Neural progenitor cell (in vitro differentiated cells): ENCODE results near the gene AK4. TPM values are rescaled to one million over a fixed set of nuclear protein-coding genes. Genes with fewer than 3 reads are reported as not detected.

Experiments used
- DNase-seq: peaks from one replicate; pipeline ENCODE4 v3.0.0-alpha.2; 2016; ENCODE audit warnings: low spot score
- H2AFZ ChIP-seq: fragments of 200-600 bp; sonication (generic); replicated peaks from 2 replicates; pipeline ENCODE4 v1.6.1; 2016; ENCODE audit warnings: antibody characterized with exemption
- H3F3A ChIP-seq: fragments of 200-600 bp; sonication (generic); 2 replicates; pipeline ENCODE4 v1.6.1; 2016; ENCODE audit warnings: antibody characterized with exemption, low read depth
- H3K27ac ChIP-seq: fragments of 200-600 bp; sonication (generic); 2 replicates; pipeline ENCODE4 v1.5.1; 2016; ENCODE audit warnings: mild to moderate bottlenecking
- H3K27me3 ChIP-seq: fragments of 200-600 bp; sonication (generic); 2 replicates; pipeline ENCODE4 v1.6.1; 2016; ENCODE audit warnings: mild to moderate bottlenecking, moderate library complexity
- H3K36me3 ChIP-seq: fragments of 200-600 bp; sonication (generic); 2 replicates; pipeline ENCODE4 v1.5.1; 2016
- H3K4me1 ChIP-seq: fragments of 200-600 bp; sonication (generic); 2 replicates; pipeline ENCODE4 v1.6.1; 2016; ENCODE audit warnings: mixed run types
- H3K4me2 ChIP-seq: fragments of 200-600 bp; sonication (generic); 2 replicates; pipeline ENCODE4 v1.6.1; 2016
- H3K4me3 ChIP-seq: fragments of 200-600 bp; sonication (generic); 2 replicates; pipeline ENCODE4 v1.5.1; 2016
- H3K79me2 ChIP-seq: fragments of 200-600 bp; sonication (generic); 2 replicates; pipeline ENCODE4 v1.6.1; 2016; ENCODE audit warnings: low read depth
- H3K9ac ChIP-seq: fragments of 200-600 bp; sonication (generic); 2 replicates; pipeline ENCODE4 v1.6.1; 2016
- H3K9me3 ChIP-seq: fragments of 200-600 bp; sonication (generic); 2 replicates; pipeline ENCODE4 v1.5.1; 2016; ENCODE audit warnings: low read depth
- H4K20me1 ChIP-seq: fragments of 200-600 bp; sonication (generic); 2 replicates; pipeline ENCODE4 v1.6.1; 2016; ENCODE audit warnings: low read depth
- H3K27ac Mint-ChIP-seq: 3 replicates; pipeline ENCODE4 v1.8.0; 2021; ENCODE audit warnings: mixed read lengths
- H3K27me3 Mint-ChIP-seq: 2 replicates; pipeline ENCODE4 v1.8.0; 2022; ENCODE audit warnings: low read depth, mild to moderate bottlenecking, inconsistent platforms, moderate library complexity, mixed read lengths; ENCODE audit not compliant: insufficient read depth
- H3K36me3 Mint-ChIP-seq: 3 replicates; pipeline ENCODE4 v1.8.0; 2021; ENCODE audit warnings: mixed read lengths
- H3K4me1 Mint-ChIP-seq: 3 replicates; pipeline ENCODE4 v1.8.0; 2021; ENCODE audit warnings: mixed read lengths
- H3K4me3 Mint-ChIP-seq: 3 replicates; pipeline ENCODE4 v1.8.0; 2021; ENCODE audit warnings: mild to moderate bottlenecking, moderate library complexity, mixed read lengths
- H3K9me3 Mint-ChIP-seq: 3 replicates; pipeline ENCODE4 v1.8.0; 2020; ENCODE audit warnings: mixed read lengths
- EZH2 ChIP-seq: fragments of 200-600 bp; sonication (generic); IDR thresholded peaks from 2 replicates; pipeline ENCODE4 v1.6.1; 2017; ENCODE audit warnings: antibody characterized with exemption, mild to moderate bottlenecking, moderate library complexity
- EZH2phosphoT487 ChIP-seq: fragments of 200-600 bp; sonication (generic); IDR thresholded peaks from 2 replicates; pipeline ENCODE4 v1.6.1; 2017; ENCODE audit warnings: antibody characterized with exemption
- total RNA-seq: library from RNA; depleted of rRNA; stranded (reverse); fragments of >200 nt; gene quantifications from 2 replicates; pipeline ENCODE4 v1.2.3, GENCODE V29; 2015; ENCODE audit warnings: low replicate concordance
- TF ChIP-seq, protein P1 (sequence below): fragments of 200-600 bp; sonication (generic); IDR thresholded peaks from 2 replicates; pipeline ENCODE4 v1.5.1; 2017; ENCODE audit warnings: antibody characterized with exemption, mild to moderate bottlenecking

The AK4 gene
- total RNA-seq, 1 donor from 2014 or later: 31.5 TPM

DNA sequence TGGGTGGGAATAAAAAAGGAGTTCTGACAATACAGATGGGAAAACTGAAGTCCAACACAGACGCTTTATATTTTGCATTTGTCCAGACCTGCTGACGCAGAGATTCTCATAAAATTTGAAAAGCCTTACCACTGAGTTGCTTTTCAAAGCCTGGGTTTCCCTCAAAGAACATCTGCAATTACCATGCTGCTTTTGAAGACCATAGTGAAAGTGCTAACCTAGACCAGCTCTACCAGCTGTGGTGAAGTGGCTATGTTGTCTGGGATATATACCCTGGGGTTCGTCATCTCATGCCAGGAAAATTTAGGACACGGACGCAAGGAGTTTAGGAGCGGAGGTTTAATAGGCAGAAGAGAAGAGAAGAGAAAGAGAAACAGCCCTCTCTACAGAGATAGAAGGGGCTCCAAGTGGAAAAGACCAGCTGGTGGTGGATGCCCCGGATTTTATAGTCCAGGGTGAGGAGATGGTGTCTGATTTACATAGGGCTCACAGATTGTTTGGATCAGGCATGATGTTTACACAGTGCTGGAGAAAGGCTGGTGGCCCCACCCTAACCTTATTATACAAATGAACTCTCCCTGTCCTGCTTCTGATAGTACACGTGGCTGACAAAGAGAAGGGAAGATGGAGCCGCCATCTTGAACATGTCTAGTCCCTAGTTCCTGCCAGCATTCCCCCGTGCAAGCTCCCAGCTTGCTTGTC is 73.8 kb downstream of the AK4 start:
- H2AFZ ChIP-seq: no peak overlapping the region
- Mint-ChIP-seq H3K4me1 (peaks cover 6% of the 10 kb centered on the region), H3K36me3 (peaks cover 17% of the 10 kb centered on the region), H3K27me3 (no peaks in the 10 kb centered on the region), H3K4me3 (no peak overlapping the region), H3K27ac (peak overlapping the region; percentile 70), H3K9me3 (no peaks in the 10 kb centered on the region)
- no peak overlapping the region for H3K4me3 ChIP-seq
- H3K4me1 ChIP-seq: no peaks in the 10 kb centered on the region
- H3K9me3 ChIP-seq: no peaks in the 10 kb centered on the region
- no peak overlapping the region for H3K4me2 ChIP-seq
- no peaks in the 10 kb centered on the region for H3F3A ChIP-seq
- no peaks in the 10 kb centered on the region for H3K27me3 ChIP-seq
- TF ChIP-seq, protein P1, sequence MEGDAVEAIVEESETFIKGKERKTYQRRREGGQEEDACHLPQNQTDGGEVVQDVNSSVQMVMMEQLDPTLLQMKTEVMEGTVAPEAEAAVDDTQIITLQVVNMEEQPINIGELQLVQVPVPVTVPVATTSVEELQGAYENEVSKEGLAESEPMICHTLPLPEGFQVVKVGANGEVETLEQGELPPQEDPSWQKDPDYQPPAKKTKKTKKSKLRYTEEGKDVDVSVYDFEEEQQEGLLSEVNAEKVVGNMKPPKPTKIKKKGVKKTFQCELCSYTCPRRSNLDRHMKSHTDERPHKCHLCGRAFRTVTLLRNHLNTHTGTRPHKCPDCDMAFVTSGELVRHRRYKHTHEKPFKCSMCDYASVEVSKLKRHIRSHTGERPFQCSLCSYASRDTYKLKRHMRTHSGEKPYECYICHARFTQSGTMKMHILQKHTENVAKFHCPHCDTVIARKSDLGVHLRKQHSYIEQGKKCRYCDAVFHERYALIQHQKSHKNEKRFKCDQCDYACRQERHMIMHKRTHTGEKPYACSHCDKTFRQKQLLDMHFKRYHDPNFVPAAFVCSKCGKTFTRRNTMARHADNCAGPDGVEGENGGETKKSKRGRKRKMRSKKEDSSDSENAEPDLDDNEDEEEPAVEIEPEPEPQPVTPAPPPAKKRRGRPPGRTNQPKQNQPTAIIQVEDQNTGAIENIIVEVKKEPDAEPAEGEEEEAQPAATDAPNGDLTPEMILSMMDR: no peak
- no peak for TF ChIP-seq EZH2
- no peak for TF ChIP-seq EZH2phosphoT487
- DNase-seq: no peak
- H3K9ac ChIP-seq: no peak overlapping the region
- H3K27ac ChIP-seq: no peak overlapping the region
- H3K79me2 ChIP-seq: no peaks in the 10 kb centered on the region
- no peaks in the 10 kb centered on the region for H4K20me1 ChIP-seq
- peaks cover 9% of the 10 kb centered on the region for H3K36me3 ChIP-seq

DNA sequence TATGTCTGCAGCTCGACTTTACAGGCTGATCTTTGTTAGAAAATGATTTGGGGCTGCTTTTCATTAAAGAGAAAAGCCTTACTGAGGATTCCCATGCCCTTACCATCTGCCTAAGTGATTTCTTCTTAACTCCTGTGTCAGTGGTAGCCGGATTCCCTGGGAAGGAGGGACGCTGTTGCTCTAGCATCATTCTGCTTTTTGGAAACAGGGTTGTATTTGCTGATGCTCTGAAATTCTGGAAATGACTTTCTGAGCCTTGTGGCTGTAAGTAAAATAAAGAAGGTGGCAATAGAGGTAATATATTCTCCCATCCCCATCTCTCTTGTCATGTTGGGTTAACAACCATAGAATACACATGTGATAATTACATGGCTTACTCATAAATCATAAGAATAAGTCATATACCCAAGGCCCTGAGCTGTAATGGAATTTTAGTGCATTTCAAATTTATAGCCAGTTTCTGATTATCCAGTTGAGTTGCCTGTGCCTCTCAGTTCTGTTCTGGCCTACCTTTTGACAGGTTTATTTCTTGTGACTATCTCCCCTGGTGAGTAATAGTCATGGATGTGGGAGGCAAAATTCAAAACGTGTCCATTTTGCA is 74.4 kb downstream of the AK4 start:
- no peak for DNase-seq
- H3K36me3 Mint-ChIP-seq: peaks cover 17% of the 10 kb centered on the region
- H3K9ac ChIP-seq: no peak overlapping the region
- H3K27ac Mint-ChIP-seq: no peak overlapping the region
- no peak overlapping the region for H3K4me2 ChIP-seq
- no peaks in the 10 kb centered on the region for H3F3A ChIP-seq
- no peaks in the 10 kb centered on the region for H3K9me3 ChIP-seq
- no peaks in the 10 kb centered on the region for H4K20me1 ChIP-seq
- H3K4me1 Mint-ChIP-seq: peaks cover 6% of the 10 kb centered on the region
- no peaks in the 10 kb centered on the region for H3K27me3 Mint-ChIP-seq
- no peaks in the 10 kb centered on the region for H3K27me3 ChIP-seq
- TF ChIP-seq, protein P1: no peak
- TF ChIP-seq EZH2 (no peak), EZH2phosphoT487 (no peak)
- no peaks in the 10 kb centered on the region for H3K9me3 Mint-ChIP-seq
- no peak overlapping the region for H3K27ac ChIP-seq
- H3K4me3 Mint-ChIP-seq: no peak overlapping the region
- no peak overlapping the region for H3K4me3 ChIP-seq
- no peaks in the 10 kb centered on the region for H3K79me2 ChIP-seq
- no peak overlapping the region for H2AFZ ChIP-seq
- H3K4me1 ChIP-seq: no peaks in the 10 kb centered on the region
- H3K36me3 ChIP-seq: peaks cover 9% of the 10 kb centered on the region

DNA sequence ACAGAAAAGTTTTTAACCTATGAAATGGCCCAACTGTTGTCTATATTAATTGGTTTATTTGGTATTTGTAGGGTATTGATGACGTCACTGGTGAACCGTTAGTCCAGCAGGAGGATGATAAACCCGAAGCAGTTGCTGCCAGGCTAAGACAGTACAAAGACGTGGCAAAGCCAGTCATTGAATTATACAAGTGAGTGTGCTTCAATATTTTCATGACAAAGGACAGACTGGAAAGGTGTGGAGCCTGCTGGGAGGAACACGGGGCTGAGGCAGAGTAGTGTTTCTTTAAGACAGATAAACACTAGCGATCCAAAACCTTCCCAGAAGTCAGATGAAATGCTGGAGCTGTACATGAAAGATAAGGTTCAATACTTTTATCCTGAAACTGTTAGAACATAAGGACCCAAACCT is 76.7 kb downstream of the AK4 start:
- TF ChIP-seq EZH2phosphoT487 (no peak), EZH2 (no peak)
- TF ChIP-seq, protein P1: no peak
- Mint-ChIP-seq H3K27me3 (no peaks in the 10 kb centered on the region), H3K36me3 (peaks cover 14% of the 10 kb centered on the region), H3K9me3 (no peaks in the 10 kb centered on the region), H3K4me3 (no peak overlapping the region), H3K4me1 (peaks cover 6% of the 10 kb centered on the region), H3K27ac (no peak overlapping the region)
- Histone ChIP-seq H3K9me3 (no peaks in the 10 kb centered on the region), H3K36me3 (peaks cover 6% of the 10 kb centered on the region), H3K9ac (no peak overlapping the region), H3K79me2 (no peaks in the 10 kb centered on the region), H3F3A (no peaks in the 10 kb centered on the region), H3K27ac (no peak overlapping the region), H4K20me1 (no peaks in the 10 kb centered on the region), H2AFZ (no peak overlapping the region), H3K4me1 (no peaks in the 10 kb centered on the region), H3K27me3 (no peaks in the 10 kb centered on the region), H3K4me3 (no peak overlapping the region), H3K4me2 (no peak overlapping the region)
- no peak for DNase-seq
